Renal pelvis (tissue), 4 donors: Measurements from ENCODE around the gene NFATC2. TPM values are rescaled to one million over a fixed set of nuclear protein-coding genes. Genes with fewer than 3 reads are reported as not detected.
A peak's percentile ranks its signal among the peaks of the same experiment; 100 is the strongest.

Experiments
- DNase-seq: peaks from one replicate; pipeline ENCODE4 v3.0.0-alpha.2; 2013
- polyA plus RNA-seq, 3 donors: library from polyadenylated mRNA; unstranded; fragments of 120-200 nt; gene quantifications; one replicate each; pipeline ENCODE4 v1.2.1, GENCODE V29; 2013; ENCODE audit not compliant: insufficient read length in 3 of 3

Gene NFATC2
- polyA plus RNA-seq, 3 donors: 1.6 to 1.7 (median 1.7) TPM

GRCh38 chr20:51517839-51518238 is 24.7 kb downstream of the NFATC2 start:
- no peak for DNase-seq

- DNase-seq: no peak
These were observed 25.7 kb downstream of the NFATC2 start for GRCh38 chr20:51516855-51517254.

- DNase-seq: no peak
These were observed 27.7 kb downstream of the NFATC2 start for GRCh38 chr20:51514836-51515235.

GRCh38 chr20:51514249-51514648 is 28.3 kb downstream of the NFATC2 start:
- no peak for DNase-seq

- no peak for DNase-seq
These were observed 29.0 kb downstream of the NFATC2 start for GRCh38 chr20:51513545-51513944.

GRCh38 chr20:51512645-51513044 is 29.9 kb downstream of the NFATC2 start:
- DNase-seq: no peak

- DNase-seq: no peak
These were observed 30.5 kb downstream of the NFATC2 start for GRCh38 chr20:51511861-51512619.

- DNase-seq: no peak
These were observed 31.4 kb downstream of the NFATC2 start for GRCh38 chr20:51510936-51511605.

GRCh38 chr20:51510169-51510568 is 32.4 kb downstream of the NFATC2 start:
- DNase-seq: no peak

GRCh38 chr20:51509208-51509607 is 33.3 kb downstream of the NFATC2 start:
- DNase-seq: no peak

- no peak for DNase-seq
These were observed 33.7 kb downstream of the NFATC2 start for GRCh38 chr20:51508780-51509179.

GRCh38 chr20:51508158-51508557 is 34.4 kb downstream of the NFATC2 start:
- DNase-seq: no peak

- DNase-seq: peak; percentile 54
These were observed 35.1 kb downstream of the NFATC2 start for GRCh38 chr20:51507216-51508036.

GRCh38 chr20:51506527-51507215 is 35.8 kb downstream of the NFATC2 start:
- DNase-seq: no peak

- no peak for DNase-seq
These were observed 37.0 kb downstream of the NFATC2 start for GRCh38 chr20:51505566-51505965.

- DNase-seq: no peak
These were observed 39.1 kb downstream of the NFATC2 start for GRCh38 chr20:51503376-51503775.

GRCh38 chr20:51500936-51501335 is 41.6 kb downstream of the NFATC2 start:
- DNase-seq: no peak

GRCh38 chr20:51500311-51500710 is 42.2 kb downstream of the NFATC2 start:
- DNase-seq: no peak

- no peak for DNase-seq
These were observed 43.6 kb downstream of the NFATC2 start for GRCh38 chr20:51498765-51499540.

- DNase-seq: no peak
These were observed 44.7 kb downstream of the NFATC2 start for GRCh38 chr20:51497542-51498467.
